Adrenal gland (tissue), 5 donors: ENCODE results near the gene MAK.

Source experiments
- POLR2A ChIP-seq, 2 donors: fragments of 450-650 bp; IDR thresholded peaks; one replicate each; pipeline ENCODE4 v1.6.1; 2017; ENCODE audit warnings: antibody characterized with exemption in 2 of 2, mild to moderate bottlenecking in 2 of 2, moderate library complexity in 1 of 2
- TF ChIP-seq, protein P1 (sequence below), 6 experiments: fragments of 450-650 bp in 4 of 6; fragments of 200-600 bp in 2 of 6; sonication (generic) in 1 of 6; IDR thresholded peaks; 1 replicate in 5 of 6; 2 replicates in 1 of 6; pipeline versions ENCODE4 v1.5.1 to v1.8.0; 2016 to 2021; ENCODE audit warnings: antibody characterized with exemption in 6 of 6, mild to moderate bottlenecking in 2 of 6, moderate library complexity in 1 of 6
- donor health status: DM: no; HTN: no; CAD: no.

DNA sequence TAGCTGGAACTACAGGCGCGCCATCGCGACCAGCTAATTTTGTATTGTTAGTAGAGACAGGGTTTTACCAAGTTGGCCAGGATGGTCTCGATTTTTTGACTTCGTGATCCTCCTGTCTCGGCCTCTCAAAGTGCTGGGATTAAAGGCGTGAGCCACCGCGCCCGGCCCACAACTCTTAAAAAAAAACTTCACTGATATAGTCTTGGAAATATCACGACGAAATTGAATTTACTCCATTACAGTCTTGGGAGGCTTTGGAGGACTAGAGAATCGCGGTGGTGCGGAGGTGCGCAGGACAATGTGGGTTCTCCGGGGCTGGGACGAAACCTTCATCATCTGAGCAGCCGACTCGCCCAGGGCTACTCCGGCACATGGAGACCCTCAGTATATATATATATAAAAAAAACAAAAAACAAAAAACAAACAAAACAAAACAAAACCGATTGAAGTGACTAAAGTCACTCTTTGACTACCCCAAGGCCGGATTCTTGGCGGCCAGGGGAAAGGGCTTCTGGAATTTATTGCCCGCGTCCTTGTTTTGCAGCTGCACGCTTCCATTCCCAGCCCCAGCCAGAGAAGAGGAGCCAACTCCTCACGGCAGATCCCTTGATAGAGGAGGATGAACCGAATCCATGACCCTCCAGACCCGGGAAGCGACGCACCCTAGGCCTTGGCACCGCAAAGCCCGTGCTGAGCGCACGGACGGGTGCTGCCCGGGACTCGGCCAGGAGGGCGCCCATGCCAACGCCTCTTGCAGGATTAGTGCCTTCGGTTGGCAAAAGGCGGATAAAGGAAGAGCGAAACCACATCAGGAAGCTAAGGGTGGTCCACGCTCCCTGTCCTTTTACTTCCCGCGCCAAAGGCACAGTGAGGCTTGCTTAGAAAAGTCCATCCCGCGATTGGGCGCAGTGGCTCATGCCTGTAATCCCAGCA, 45.2 kb upstream of the MAK start:
- TF ChIP-seq, protein P1, sequence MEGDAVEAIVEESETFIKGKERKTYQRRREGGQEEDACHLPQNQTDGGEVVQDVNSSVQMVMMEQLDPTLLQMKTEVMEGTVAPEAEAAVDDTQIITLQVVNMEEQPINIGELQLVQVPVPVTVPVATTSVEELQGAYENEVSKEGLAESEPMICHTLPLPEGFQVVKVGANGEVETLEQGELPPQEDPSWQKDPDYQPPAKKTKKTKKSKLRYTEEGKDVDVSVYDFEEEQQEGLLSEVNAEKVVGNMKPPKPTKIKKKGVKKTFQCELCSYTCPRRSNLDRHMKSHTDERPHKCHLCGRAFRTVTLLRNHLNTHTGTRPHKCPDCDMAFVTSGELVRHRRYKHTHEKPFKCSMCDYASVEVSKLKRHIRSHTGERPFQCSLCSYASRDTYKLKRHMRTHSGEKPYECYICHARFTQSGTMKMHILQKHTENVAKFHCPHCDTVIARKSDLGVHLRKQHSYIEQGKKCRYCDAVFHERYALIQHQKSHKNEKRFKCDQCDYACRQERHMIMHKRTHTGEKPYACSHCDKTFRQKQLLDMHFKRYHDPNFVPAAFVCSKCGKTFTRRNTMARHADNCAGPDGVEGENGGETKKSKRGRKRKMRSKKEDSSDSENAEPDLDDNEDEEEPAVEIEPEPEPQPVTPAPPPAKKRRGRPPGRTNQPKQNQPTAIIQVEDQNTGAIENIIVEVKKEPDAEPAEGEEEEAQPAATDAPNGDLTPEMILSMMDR (IDR thresholded peaks at IDR 0.05) = no peak
- TF ChIP-seq POLR2A (IDR thresholded peaks at IDR 0.05) = no peak
